Right lobe of liver (tissue), 4 donors: ENCODE measurements around the gene PTPRM.

Experiments
- CTCF ChIP-seq, 4 donors: fragments of 200-600 bp in 3 of 4; fragments of 450-650 bp in 1 of 4; IDR thresholded peaks; one replicate each; pipeline versions ENCODE4 v1.5.1 to v1.8.0; 2016 to 2022; ENCODE audit warnings: antibody characterized with exemption in 4 of 4, mild to moderate bottlenecking in 2 of 4
- POLR2A ChIP-seq: fragments of 450-650 bp; IDR thresholded peaks from one replicate; pipeline ENCODE4 v1.6.1; 2017; ENCODE audit warnings: antibody characterized with exemption, mild to moderate bottlenecking
- donor health status: DM: no; HTN: no; CAD: no.
- donor health status: DM: no; HTN: no; CAD: no.
- donor health status: DM: no; HTN: yes; CAD: no.

- no peak for TF ChIP-seq CTCF (IDR thresholded peaks at IDR 0.05)
- TF ChIP-seq POLR2A, result no peak
Measured at GRCh38 chr18:7735626-7736175, 168.6 kb downstream of the PTPRM start.
